HL-60/S4 treated with phorbol 12-myristate 13-acetate at 8.2 ng/mL for 4 days and 3 days (cell line): ENCODE data around the gene CACNA2D4.
"Not testable (repeated sequence)": the region's sequence is repeated elsewhere in the genome, so short reads cannot be mapped to it uniquely, and the experiment has no call there.

Experiments
- in situ Hi-C: fragments of 300-500 bp; cut with MboI; formaldehyde crosslinking; loops from 2 replicates; pipeline ENCODE4 v1.15.0; 2022; ENCODE audit warnings: low sequenced_read_pairs

Gene CACNA2D4, protein sequence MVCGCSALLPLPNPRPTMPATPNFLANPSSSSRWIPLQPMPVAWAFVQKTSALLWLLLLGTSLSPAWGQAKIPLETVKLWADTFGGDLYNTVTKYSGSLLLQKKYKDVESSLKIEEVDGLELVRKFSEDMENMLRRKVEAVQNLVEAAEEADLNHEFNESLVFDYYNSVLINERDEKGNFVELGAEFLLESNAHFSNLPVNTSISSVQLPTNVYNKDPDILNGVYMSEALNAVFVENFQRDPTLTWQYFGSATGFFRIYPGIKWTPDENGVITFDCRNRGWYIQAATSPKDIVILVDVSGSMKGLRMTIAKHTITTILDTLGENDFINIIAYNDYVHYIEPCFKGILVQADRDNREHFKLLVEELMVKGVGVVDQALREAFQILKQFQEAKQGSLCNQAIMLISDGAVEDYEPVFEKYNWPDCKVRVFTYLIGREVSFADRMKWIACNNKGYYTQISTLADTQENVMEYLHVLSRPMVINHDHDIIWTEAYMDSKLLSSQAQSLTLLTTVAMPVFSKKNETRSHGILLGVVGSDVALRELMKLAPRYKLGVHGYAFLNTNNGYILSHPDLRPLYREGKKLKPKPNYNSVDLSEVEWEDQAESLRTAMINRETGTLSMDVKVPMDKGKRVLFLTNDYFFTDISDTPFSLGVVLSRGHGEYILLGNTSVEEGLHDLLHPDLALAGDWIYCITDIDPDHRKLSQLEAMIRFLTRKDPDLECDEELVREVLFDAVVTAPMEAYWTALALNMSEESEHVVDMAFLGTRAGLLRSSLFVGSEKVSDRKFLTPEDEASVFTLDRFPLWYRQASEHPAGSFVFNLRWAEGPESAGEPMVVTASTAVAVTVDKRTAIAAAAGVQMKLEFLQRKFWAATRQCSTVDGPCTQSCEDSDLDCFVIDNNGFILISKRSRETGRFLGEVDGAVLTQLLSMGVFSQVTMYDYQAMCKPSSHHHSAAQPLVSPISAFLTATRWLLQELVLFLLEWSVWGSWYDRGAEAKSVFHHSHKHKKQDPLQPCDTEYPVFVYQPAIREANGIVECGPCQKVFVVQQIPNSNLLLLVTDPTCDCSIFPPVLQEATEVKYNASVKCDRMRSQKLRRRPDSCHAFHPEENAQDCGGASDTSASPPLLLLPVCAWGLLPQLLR

DNA sequence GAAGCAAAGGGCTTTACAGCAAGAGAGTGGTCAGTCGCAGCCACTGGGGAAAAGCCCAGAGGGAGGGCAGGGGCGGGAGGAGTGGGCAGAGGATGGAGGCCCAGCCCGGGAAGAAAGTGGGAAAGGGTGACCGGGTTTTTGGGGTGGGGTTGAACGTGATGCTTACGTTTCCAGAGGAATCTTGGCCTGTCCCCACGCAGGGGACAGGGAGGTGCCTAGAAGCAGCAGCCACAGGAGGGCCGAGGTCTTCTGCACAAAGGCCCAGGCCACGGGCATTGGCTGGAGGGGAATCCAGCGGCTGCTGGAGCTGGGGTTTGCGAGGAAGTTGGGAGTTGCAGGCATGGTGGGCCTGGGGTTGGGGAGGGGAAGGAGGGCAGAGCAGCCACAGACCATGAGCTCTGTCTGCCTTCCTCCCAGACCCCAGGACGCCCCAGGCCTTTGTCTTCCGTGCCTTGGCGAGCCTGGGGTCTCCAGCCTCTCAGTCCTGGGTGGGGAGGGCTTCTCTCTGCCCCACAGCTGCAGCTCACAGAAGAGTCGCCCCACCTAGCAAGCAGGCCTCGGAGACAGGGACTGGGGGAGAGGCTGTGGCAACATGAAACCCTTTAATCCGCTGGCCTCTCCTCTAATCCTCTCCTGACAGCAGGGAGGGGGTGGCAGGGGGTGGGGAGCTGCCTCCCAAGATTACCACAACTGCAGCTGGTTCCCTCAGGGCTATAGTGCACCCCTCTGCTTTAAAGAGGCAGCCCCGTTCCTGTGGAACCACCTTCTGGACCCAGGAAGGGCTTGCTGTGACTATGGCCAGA lies at the start of gene CACNA2D4:
TSS of gene CACNA2D4 (minus strand) at position 572 of the 803 bp plus-strand sequence. CDS start at position 393, 179 bp downstream.
- in situ Hi-C loops, result no loop called here

- in situ Hi-C loops, result no loop called here
These were observed 48.2 kb upstream of the CACNA2D4 start for GRCh38 chr12:1966561-1967226.

GRCh38 chr12:1965916-1966315 lies 47.5 kb upstream of the CACNA2D4 start:
- in situ Hi-C loops, result no loop called here

- in situ Hi-C loops, result no loop called here
These were observed 43.9 kb upstream of the CACNA2D4 start for GRCh38 chr12:1962051-1963020.

DNA sequence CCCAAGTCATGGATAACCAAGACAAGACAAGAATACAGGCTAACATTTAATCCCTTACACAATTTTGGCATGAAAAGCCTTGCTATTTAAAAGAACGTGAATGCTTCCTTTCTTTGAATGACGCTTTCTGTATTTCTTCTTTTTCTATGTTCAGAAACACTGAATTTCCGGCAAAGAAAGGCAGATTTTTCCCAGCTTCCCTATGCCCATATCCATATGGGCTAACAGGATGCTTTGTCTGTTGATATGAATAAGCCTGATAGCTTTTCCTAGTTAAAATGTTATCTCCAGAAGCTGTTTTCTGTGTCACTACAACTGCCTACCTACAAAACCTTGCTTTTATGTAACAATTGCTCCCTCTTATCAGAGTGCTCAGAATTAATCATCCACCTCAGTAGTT lies 38.3 kb upstream of the CACNA2D4 start:
- in situ Hi-C loops, result no loop called here

GRCh38 chr12:1949771-1950470 lies 31.5 kb upstream of the CACNA2D4 start:
- in situ Hi-C loops, result no loop called here

GRCh38 chr12:1948883-1949282 lies 30.4 kb upstream of the CACNA2D4 start:
- in situ Hi-C loops, result no loop called here

DNA sequence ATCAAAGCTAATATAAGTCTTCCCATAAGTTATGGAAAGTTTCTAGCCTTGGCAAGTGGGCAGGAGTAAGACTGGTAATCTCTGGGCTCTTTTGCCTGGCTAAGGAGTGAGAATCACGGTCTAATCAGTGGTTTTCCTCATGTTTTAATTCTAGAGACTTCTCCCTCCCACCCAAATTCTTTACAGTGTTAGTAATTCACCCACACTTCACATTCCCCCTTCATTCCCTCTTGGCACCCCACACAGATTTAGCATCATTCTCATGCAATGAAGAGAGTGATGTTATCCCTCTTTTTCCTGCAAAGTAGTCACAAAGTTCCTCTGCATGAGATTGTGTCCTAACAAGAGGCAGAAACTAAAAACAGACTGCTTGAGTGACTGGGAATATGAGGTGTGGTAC lies 28.6 kb upstream of the CACNA2D4 start:
- in situ Hi-C loops, result no loop called here

GRCh38 chr12:1946296-1946695 lies 27.8 kb upstream of the CACNA2D4 start:
- in situ Hi-C loops, result no loop called here

DNA sequence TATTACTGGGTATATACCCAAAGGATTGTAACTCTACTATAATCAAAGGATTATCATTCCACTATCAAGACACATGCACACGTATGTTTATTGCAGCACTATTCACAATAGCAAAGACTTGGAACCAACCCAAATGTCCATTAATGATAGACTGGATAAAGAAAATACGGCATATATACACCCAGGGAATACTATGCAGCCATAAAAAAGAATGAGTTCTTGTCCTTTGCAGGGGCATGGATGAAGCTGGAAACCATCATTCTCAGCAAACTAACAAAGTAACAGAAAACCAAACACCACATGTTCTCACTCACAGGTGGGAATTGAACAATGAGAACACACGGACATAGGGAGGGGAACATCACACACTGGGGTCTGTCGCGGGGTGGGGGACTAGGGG lies 27.1 kb upstream of the CACNA2D4 start:
- in situ Hi-C loops, result not testable (repeated sequence)

DNA sequence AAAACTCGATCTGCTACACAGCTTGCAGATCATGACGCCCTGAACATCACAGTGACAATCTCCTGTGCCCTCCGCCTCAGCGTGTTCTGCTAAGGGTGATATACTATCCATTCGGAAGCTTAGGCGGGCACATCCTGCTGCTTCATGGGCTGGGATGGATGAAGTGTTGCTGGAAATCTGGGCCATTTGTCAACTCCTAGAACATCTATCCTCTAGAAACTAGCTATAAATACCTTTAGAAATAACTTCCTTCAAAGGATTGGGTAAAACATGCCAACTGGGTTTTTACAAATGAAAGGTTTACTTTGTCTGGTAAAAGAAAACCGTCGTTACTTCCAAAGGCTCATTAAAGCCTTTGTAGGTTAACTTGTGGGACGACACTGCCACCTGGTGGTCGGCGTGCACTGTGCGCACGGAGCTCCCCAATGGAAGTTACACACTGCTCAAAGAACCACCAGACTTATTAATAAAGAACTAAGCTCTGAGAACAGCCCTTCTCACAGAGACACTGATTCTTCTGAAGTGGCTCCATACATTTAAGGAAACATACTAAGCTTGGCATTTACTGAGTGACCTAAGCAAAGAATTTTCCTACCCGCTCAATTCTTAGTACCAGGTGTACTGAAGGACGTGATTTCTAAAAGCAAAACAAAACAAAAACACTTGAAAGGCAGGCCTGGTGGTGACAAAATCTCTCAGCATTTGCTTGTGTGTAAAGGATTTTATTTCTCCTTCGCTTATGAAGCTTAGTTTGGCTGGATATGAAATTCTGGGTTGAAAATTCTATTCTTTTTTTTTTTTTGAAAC lies 21.6 kb upstream of the CACNA2D4 start:
- in situ Hi-C loops, result loop anchor here (5.0 kb wide), 2 partner anchors 148 to 288 kb away; no protein-coding TSS in a partner anchor

DNA sequence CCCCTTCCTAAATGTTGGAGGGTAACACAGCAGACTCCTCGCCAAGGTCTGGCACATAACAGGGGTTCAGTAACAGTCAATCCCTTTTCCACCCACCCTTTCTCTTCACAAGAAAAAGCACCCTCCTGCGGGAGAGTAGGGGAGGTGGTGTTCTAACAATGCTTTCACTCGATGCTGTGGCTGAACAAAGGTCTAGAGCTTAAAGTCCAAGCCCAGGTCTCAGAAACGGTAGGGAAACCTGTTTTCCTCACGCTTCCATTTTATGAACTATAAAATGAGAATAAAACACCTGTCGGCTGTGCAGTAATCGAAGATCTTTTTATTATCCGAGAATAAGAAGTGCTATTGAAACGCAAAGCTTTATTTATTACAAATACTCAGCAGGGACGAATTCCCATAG lies 20.9 kb upstream of the CACNA2D4 start:
- in situ Hi-C loops, result loop anchor here (5.0 kb wide), 2 partner anchors 147 to 287 kb away; no protein-coding TSS in a partner anchor

DNA sequence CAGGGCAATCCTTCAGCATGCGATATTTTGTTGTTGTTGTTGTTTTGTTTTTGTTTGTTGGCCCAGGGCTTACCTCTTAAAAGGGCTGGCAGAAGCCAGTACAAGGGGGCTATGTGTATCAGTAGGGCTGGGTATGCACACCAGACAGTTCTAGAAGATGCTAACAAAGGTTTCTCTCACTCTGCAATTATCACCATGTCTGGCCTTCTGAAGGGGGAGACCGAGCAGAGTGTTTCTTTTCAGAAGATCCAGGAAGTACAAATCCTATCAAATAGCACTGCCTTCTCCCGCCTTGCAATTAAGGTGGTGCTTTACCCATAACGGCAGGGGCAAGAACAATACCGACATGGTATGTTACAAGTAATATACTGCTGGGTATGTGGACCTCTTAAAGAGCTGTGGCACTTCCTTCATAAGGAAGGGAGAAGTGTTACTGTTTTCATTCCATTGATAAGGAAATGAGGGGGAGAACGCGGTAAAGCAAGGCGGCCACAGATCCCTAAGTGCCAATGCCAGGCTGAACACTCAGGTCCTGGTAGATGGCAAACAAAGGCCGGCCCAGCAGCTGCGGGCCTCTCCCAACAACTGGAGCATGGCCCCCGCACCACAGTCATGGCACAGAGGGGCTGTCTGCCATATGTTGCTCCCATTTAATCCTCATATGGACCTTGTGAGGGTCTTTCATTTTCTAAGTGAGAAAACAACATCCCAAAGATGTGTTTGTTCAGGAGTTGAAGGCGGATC lies 19.2 kb upstream of the CACNA2D4 start:
- in situ Hi-C loops, result loop anchor here (5.0 kb wide), 2 partner anchors 145 to 285 kb away; no protein-coding TSS in a partner anchor

DNA sequence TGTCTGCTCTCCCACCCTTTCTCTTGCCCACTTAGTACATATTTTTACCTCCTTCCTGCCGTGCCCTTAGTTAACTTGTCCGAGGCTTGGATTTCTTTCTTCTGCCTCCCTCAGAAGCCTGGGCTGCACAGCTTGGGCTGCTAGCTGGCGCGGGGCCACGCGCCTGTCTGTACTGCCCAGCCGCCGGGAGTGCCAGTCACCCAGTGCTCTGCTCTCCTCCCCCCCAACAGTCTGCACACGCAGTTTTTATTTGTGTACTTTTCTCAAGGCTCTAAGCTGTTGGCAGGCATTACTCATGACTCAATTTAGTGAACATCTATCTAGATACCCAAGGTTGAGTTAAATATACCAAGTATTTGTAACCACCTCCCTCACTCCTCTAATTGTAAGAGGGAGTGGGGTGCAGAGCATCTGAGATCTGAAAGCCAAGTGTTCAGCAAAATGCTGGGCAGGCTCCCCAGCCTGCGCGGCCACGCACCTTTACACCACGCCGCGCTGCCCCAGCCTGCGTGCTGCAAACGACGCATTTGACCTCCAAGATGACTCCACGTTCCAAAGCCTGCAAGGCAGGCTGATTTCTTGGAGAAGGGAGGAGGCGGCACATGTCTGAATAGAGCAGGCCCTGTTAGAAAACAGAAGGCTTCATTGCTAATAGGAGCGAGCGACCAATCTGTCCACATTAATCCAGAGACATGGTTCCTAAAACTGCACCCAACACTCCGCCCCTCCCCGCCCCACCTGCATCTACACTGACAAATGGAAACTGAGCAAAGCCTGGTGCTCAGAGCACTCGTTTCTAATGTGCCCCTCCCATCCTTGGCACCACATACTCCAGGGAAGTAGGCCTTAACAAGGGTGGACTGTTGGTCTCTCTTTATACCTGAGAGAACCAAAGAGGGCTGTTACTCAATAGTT lies 18.2 kb upstream of the CACNA2D4 start:
- in situ Hi-C loops, result loop anchor here (5.0 kb wide), 2 partner anchors 144 to 284 kb away; no protein-coding TSS in a partner anchor

- in situ Hi-C loops, result loop anchor here (5.0 kb wide), 2 partner anchors 144 to 284 kb away; no protein-coding TSS in a partner anchor
These were observed 17.4 kb upstream of the CACNA2D4 start for GRCh38 chr12:1935700-1936378.
